NCI-H82 treated with DMSO at 0.1 percent for 48 hours (cell line): ENCODE data around the gene ITGB7.
A peak's percentile ranks its signal among the peaks of the same experiment; 100 is the strongest.

ENCODE experiments used
- DNase-seq: peaks from one replicate; lab custom pipeline; 2025; ENCODE audit not compliant: unreplicated experiment; lab: John Stamatoyannopoulos, UW

ITGB7 gene

GRCh38 chr12:53230108-53230845 is 23.2 kb upstream of the ITGB7 start:
- DNase-seq = no peak

- DNase-seq = no peak
Observed at GRCh38 chr12:53229454-53229853, 22.4 kb upstream of the ITGB7 start.

GRCh38 chr12:53227836-53228235 is 20.8 kb upstream of the ITGB7 start:
- no peak for DNase-seq

GRCh38 chr12:53227341-53227740 is 20.3 kb upstream of the ITGB7 start:
- DNase-seq = no peak

GRCh38 chr12:53226815-53227214 is 19.8 kb upstream of the ITGB7 start:
- no peak for DNase-seq

GRCh38 chr12:53225635-53226424 is 18.8 kb upstream of the ITGB7 start:
- no peak for DNase-seq

- no peak for DNase-seq
Observed at GRCh38 chr12:53224897-53225634, 18.0 kb upstream of the ITGB7 start.

GRCh38 chr12:53224061-53224896 is 17.2 kb upstream of the ITGB7 start:
- DNase-seq = peak; percentile 17

GRCh38 chr12:53223389-53224060 is 16.5 kb upstream of the ITGB7 start:
- DNase-seq = no peak

- no peak for DNase-seq
Observed at GRCh38 chr12:53222806-53223261, 15.8 kb upstream of the ITGB7 start.

GRCh38 chr12:53222170-53222721 is 15.2 kb upstream of the ITGB7 start:
- no peak for DNase-seq

GRCh38 chr12:53221203-53222080 is 14.4 kb upstream of the ITGB7 start:
- no peak for DNase-seq

- peak; percentile 47 for DNase-seq
Observed at GRCh38 chr12:53220694-53221202, 13.7 kb upstream of the ITGB7 start.

GRCh38 chr12:53219956-53220693 is 13.1 kb upstream of the ITGB7 start:
- no peak for DNase-seq

- no peak for DNase-seq
Observed at GRCh38 chr12:53219292-53219955, 12.4 kb upstream of the ITGB7 start.

- DNase-seq = no peak
Observed at GRCh38 chr12:53218551-53219291, 11.7 kb upstream of the ITGB7 start.

- no peak for DNase-seq
Observed at GRCh38 chr12:53217931-53218307, 10.9 kb upstream of the ITGB7 start.
